HG02588 (cell line): ENCODE data around the gene PACC1.
"Not testable (repeated sequence)": the region's sequence is repeated elsewhere in the genome, so short reads cannot be mapped to it uniquely, and the experiment has no call there.

Experiments
- ATAC-seq: cut with Tn5 transposase; IDR thresholded peaks from one replicate; pipeline ENCODE4 v1.9.1; 2021; ENCODE audit warnings: mild to moderate bottlenecking, moderate library complexity; ENCODE audit not compliant: unreplicated experiment

PACC1 gene

GRCh38 chr1:212341090-212341489, 73.6 kb downstream of the PACC1 start:
- ATAC-seq = no peak

DNA sequence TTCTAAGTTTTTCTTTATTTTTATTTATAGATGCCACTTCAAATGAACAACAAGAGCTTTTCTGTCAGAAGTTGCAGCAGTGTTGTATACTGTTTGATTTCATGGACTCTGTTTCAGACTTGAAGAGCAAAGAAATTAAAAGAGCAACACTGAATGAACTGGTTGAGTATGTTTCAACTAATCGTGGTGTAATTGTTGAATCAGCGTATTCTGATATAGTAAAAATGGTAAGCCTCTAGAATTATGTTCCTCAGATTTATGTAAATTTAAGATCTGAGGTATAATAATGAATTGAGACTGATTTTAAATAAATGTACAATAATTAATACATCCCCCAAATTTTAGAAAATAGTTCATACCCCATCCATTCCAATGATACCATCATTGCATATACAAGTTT, 85.6 kb downstream of the PACC1 start:
- no peak for ATAC-seq

GRCh38 chr1:212328248-212328647, 86.4 kb downstream of the PACC1 start:
- no peak for ATAC-seq

DNA sequence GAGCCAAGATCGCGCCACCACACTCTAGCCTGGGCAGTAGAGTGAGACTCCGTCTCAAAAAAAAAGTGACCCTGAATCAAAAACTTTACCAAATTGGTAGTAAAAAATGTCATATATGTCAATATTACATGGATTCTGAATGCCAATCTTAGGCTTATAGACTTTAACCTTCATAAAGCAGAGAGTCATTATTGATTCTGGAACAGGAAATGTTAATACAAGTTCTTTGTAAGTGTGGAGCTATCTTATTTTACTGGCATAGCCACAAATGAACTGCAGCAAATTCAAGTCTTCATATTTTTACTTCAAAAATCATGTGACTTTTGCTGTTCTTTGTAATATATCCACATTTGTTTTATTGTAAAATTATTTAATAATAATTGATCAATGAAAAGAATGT, 88.1 kb downstream of the PACC1 start:
- ATAC-seq = no peak

DNA sequence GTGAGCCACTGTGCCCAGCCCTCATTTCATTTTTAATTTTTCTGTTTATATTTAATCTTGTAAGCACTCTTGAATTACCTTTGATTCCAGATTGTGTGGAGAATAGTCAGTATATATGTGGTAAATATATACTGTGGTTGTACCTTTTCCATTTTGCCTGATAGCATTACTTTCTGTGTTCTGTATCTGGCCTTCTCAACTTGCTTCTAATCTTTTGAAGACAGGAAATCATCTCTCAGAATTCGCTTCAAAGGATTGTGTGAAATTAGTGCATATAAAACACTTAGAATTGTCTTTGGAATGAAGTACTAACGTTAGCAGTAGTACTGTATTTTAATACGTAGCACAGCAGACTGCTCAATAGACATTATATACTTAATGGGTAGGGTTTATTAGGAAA, 91.6 kb downstream of the PACC1 start:
- ATAC-seq = no peak

GRCh38 chr1:212321031-212321430, 93.7 kb downstream of the PACC1 start:
- ATAC-seq = not testable (repeated sequence)

DNA sequence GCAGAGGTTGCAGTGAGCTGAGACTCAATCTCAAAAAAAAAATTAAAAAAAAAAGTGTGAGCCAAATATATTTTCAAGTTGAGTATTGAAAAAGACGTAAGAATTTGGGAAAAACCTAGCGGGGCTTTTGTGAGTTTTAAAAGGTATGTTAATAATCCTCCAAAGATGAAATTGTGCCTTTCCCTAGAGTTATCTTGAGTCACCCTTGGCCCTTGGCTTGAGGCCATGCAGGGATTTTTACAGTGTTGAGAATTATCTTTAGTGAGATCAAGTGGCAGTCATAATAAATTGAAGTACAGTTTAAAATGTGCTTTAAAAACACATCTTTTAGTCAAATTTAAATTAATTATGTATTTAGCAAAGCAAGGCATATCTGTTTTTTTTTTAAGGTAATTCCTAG, 96.8 kb downstream of the PACC1 start:
- no peak for ATAC-seq

- no peak for ATAC-seq
Measured at GRCh38 chr1:212315907-212316306, 98.8 kb downstream of the PACC1 start.

GRCh38 chr1:212315184-212315583, 99.5 kb downstream of the PACC1 start:
- no peak for ATAC-seq
